GM21825 (cell line): Measurements from ENCODE around the gene SPRYD3.

Source experiments
- ATAC-seq: cut with Tn5 transposase; IDR thresholded peaks from one replicate; pipeline ENCODE4 v1.9.1; 2021; ENCODE audit warnings: mild to moderate bottlenecking, moderate library complexity; ENCODE audit not compliant: unreplicated experiment

Gene SPRYD3

DNA sequence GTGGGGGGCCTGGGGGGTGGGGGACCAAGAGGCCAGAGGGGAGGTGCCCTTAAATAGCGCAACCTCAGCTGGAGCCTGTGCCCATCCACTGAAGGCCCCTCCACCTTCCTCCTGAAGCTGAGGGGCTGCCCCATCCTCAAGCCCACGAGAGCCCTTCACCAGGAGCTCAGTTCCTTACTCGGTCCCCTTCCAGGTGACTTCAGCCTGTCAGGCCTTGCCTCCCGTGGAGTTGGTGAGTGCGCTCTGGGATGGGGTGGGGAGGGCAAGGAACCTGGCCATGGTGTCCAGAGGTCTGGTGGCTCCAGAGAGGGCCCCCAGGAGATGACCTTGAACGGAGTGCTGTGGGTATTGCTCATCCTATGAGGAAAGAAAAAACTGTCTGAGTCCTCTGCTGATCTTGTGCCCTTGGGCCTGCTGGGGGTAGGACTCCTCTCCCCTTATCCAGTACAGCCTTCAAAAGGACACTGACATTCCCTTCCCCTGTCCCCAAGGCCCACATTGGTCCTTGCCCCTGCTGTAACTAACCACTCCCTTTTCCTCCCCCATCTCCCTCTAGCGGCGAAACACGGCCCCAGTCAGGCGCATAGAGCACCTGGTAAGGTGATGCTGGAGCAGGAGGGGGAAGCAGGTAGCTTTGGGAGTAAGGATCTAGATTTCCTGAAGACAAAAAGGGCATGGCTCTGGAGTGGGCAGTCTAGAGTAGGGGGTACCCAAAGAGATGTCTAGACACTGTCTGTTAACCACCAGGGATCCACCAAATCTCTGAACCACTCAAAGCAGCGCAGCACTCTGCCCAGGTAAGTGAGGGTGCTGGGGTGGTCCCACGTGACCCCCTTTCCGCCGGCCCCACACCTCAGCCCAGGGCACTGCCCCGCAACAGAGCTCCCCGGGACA is 25.7 kb downstream of the SPRYD3 start:
- ATAC-seq = peak; percentile 1

- no peak for ATAC-seq
Measured at GRCh38 chr12:53052419-53053217, 26.6 kb downstream of the SPRYD3 start.

DNA sequence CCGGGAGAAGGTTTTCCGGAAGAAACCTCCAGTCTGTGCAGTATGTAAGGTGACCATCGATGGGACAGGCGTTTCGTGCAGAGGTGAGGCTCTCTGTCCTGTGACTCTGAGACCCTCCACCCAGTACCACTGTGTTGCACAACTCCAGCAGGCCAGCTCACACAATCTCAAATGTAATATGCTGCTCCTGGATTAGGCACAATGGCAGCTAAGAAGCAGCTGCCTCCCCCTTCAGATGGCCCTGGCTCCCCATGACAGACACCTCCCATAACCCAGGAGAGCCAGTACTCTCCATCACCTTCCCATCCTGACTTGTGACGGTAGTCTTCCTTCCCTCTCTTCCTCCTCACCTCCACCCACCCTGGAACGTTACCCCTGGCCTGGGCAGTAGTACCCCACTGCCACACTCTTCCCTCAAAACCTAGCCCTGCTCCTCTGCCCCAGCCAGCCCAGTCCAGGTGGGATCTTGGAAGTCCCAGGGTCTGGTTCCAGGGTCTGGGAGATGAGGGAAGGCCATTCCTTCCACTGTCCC is 27.2 kb downstream of the SPRYD3 start:
- ATAC-seq = no peak

- no peak for ATAC-seq
Measured at GRCh38 chr12:53051058-53051880, 27.9 kb downstream of the SPRYD3 start.

DNA sequence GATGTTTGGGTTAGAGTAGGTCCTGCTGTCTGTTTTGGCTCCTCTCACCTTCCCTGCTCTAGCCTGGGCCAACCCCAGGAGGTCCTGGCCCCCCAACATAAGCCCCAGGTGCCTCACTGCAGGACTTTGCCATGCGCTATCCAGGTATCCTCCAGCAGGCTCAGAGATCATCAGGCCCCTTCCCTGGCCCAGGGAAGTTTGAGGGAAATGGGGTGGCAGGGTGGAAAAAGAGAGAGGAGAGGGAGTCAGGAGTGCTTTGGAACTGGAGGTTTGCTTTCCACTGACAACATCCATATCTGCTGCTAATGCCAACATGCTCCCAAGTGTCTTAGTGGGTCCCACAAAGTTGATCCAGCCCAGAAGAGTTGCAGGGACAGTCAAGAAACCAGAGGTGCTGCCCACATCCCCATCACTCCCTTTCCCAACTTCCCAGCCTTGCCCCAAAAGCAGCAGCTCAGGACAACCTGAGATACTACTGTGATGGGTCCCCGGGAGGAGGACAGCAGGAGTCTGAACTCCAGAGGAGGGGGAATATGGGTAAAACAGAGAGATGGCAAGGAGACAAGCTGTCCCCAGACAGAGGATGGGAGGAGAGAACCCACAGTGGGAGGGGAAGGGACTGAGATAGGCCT is 28.6 kb downstream of the SPRYD3 start:
- ATAC-seq = no peak

DNA sequence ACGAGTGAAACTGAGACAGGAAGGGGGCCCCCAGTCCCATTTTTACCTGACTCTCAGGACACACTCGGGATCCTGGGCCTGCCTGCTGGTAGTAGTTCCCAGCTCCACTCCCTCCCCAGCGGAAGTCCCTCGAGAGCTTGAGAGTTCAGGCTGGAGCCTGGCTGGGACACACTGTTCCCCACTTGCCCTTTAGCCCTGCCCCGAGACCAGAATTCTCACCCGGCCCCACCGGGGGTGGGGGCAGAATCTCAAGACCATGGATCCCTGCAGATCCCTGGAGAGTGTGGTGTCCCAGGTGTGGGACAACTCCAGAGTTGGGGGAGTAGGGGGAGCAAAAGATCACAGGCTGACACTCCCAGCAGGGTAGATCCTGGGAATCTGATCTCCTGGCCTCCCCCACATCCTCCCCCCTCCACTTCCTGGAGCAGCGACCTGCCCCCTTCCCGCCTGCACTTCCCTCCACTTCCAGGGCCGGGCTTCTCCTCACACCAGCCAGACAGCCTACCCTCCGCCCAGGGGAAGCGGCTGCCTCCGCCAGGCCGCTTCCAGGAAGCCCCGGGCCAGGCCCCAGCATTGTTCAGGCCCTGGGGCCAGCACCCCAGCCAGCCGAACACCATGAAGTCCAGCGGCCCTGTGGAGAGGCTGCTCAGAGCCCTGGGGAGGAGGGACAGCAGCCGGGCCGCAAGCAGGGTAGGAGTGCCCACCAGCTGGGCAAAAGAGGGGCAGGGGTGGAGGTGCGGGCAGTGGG is 29.4 kb downstream of the SPRYD3 start, which contains the start of gene TNS2:
TNS2 (plus strand) TSS at position 495 of the 748 bp plus-strand sequence; CDS start at position 616, 121 bp downstream.
- ATAC-seq = no peak

- ATAC-seq = no peak
Measured at GRCh38 chr12:53048780-53049401, 30.3 kb downstream of the SPRYD3 start.

- ATAC-seq = no peak
Measured at GRCh38 chr12:53048033-53048779, 31.0 kb downstream of the SPRYD3 start.

- ATAC-seq = peak; percentile 67
Measured at GRCh38 chr12:53047221-53048032, 31.8 kb downstream of the SPRYD3 start.

DNA sequence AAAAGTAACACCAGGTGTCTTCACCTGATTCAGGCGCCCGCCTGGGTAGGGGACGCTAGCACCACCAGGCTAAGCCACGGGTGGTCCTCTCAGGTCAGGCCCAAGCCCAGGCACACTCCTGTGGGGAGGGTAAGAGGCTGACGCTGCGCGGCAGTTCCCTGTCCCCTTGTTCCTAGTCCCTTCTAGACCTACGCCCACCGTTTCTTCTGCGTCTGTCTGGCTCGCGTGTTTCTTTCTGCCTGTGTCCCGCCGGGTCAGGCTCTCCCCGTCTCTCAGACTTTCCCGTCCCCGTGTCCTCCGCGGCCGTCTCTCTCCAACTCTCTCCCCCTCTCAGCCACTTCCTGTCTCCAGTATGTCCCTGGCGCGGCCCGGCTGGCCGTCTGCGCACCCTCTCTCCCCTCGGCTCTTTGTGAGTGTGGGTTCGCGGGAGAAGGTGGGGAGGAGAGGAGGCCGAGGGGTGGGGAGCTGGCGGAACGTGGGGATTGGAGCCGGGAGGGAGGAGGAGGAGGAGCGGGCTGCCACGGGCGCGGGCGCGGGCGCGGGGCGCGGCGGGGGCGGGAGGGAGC is 32.5 kb downstream of the SPRYD3 start:
- peak; percentile 31 for ATAC-seq

GRCh38 chr12:53045696-53046045 is 33.5 kb downstream of the SPRYD3 start:
- no peak for ATAC-seq

- no peak for ATAC-seq
Measured at GRCh38 chr12:53044896-53045695, 34.1 kb downstream of the SPRYD3 start.

- ATAC-seq = no peak
Measured at GRCh38 chr12:53044052-53044581, 35.1 kb downstream of the SPRYD3 start.

- no peak for ATAC-seq
Measured at GRCh38 chr12:53042607-53043454, 36.4 kb downstream of the SPRYD3 start.

- ATAC-seq = no peak
Measured at GRCh38 chr12:53039851-53040250, 39.3 kb downstream of the SPRYD3 start.
